ENCODE measurements around the gene VOPP1.

VOPP1 gene

DNA sequence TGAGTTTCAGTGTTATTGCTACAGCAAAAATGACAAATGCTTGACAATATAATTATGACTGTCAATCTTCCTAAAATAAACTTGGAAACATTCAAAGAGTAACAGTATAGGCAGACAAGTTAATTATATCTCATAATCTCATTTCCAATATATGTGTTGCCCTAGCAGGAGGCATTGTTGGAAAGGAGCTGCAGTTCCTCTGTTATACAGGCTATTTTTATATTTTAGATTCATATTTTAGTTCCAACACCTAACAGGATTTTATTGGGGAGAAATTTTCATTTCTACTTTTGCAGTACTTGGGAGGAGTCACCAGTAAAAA, 19.3 kb downstream of the VOPP1 start:
- DNase-seq = no peak

GRCh38 chr7:55552320-55553023, 19.8 kb downstream of the VOPP1 start:
- DNase-seq = peak; percentile 57

DNA sequence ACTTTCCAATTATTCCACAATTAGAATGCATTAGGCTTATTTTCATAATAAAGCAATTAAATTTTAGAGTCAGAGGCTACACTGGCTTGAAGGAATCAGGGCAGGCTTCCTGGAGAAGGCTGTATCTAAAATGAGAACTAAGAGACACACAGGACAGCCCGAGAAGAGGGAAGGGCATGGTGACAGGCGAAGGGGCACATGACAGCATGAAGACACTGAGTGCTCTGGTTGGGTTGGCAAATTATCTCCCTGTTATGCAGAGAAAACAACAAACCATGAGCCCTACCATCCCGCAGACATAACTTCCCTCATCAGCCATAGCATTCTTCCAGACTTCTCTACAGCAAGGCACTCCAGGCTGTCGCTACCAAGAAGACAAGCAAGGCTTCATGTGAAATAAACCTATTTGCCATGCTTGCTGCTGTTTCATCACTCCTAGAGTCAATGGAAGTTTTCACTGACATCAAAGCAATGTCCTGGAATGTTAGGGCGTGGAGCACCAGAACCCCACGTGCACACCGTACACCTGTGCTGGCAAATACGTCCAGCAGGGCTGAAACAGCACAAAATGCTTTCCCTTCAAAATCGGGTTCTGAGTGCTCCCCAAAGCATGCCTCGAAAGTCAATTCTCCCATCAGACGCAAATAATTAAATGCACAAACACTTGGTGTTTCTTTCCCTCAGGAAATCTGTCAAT, 21.3 kb downstream of the VOPP1 start:
- no peak for DNase-seq

DNA sequence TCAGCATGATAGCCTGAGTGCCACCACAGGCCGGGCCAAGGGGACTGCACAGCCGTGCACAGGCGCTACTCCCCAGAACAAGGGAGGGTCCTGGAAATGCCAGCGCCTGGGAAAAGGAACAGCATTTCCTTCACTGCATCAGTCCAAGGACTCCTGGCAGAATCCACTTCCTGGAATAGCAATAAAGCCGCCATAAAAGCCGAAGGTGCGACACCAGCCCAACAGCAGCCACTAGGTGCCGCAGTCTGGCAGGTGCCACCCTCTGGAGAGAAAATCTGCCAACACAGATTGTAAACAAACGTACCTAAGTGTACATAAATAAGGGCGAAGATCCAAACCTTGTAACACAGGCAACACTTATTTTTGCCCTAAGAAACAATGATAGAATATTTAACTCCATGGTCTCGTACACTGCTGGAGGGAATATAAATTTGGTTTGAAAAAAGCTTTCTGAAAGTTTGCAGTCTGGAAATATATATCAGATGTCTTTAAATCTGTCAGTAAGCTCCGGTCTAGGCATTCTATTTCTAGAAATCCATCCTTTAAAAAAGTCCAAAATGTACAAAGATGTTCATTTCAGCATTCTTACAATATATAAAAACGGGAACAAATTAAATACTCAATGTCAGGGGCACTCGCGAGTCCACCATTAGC, 22.2 kb downstream of the VOPP1 start:
- no peak for DNase-seq

GRCh38 chr7:55549457-55549856, 22.8 kb downstream of the VOPP1 start:
- no peak for DNase-seq

DNA sequence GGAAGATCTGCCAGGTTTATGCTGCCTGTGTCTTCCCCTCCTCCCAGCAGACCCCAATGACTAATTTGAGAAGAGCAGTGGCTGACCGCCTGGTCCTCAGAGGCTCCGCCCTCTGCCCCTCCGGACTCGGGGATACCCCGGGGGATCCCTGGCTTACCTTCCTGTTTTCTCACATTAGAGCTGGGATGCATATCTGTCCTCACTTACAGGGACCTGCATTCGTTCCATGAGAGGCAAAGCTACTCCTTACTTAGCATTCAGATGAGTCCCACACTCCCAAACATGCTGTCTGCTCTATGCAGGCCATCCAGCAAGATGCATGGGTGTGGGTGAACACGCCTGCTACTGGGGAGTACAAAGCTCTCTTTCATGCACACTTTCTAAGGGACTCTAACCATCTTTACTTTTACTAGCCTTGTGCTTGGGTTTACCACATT, 24.0 kb downstream of the VOPP1 start:
- no peak for DNase-seq

GRCh38 chr7:55546814-55547213, 25.5 kb downstream of the VOPP1 start:
- no peak for DNase-seq

DNA sequence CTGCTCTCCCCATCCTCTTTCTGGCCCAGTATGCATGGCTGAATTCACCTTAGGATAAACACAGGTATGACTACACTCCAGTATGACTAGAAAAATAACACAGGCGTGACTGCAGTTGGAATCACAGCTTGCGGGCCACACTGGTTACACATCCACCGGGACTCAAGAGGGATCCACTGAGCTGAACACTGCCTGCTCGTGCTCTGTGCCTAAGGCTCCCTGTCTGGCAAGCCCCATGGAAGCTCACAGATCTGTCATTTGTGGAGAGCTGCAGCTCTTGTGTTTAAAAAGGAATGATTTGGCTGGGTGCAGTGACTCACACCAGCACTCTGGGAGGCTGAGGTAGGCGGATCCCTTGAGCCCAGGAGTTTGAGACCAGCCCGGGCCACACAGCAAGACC, 26.8 kb downstream of the VOPP1 start:
- DNase-seq = no peak

DNA sequence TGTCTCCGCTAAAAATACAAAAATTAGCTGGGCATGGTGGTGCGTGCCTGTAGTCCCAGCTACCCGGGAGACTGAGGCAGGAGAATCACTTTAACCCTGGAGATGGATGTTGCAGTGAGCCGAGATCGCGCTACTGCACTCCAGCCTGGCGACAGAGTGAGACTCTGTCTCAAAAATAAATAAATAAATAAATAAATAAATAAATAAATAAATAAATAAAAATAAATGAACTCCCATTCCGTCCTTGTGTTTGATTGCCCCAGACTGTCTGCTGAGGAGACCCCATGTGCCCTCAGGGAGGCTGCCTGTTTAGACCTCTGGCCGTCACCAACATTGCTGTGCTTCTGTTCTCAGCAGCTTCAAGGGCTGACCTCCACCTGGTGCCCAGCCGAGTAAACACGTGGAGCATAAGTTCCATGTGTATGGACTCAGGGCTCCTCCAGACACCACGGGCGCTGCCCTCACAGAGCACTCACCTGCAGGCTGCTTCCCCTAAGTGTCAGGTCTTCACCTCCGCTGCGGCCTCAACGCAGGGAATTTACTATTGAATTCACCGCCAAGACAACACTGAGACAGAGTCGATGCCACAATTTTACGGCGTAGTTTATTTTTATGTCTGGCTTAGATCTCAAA, 32.0 kb downstream of the VOPP1 start:
- no peak for DNase-seq

DNA sequence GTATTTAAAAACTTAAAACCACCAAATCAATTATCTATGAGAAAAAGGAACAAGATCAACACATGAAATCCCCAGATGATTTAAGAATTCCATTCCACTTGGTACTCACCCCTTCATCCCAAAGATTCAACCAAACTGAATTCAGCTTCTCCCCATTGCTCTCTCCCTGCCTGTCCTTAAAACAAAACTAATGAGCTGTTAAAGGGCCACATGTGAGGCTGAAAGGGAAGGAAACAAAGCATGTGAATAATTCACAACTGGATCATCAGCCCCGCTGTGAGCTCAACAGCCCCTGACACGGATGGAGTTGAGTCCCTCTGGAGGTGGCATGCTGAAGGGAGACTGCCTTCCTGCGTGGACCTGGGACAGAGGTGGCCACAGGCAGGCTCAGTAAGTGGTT, 32.9 kb downstream of the VOPP1 start:
- DNase-seq = no peak

GRCh38 chr7:55538538-55538937, 33.8 kb downstream of the VOPP1 start:
- no peak for DNase-seq

DNA sequence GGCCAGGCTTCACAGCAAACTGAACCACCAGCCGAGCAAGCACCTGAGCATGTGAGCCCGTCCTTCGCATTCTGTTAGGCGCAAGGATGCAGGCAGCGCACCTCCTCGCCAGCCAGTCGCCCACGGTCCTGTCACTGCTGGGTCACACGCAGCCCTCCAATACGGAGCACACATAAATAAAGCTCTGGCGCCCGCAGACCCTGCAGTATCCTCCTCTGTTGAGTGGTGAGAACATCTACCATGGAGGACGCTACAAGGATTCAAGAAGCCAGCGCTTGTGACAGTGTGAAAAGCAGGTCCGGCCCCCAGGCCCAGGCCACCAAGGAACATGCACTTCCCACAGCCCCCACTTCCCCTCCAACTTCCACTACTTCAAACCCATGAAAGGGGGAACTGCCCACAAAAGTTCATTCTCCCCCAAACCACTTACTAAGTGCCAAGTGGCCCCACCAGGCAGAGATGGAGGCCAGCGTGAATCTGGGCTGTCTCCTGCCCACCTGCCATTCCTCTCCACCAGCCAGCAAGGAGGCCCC, 34.8 kb downstream of the VOPP1 start:
- no peak for DNase-seq

GRCh38 chr7:55536619-55537457, 35.5 kb downstream of the VOPP1 start:
- no peak for DNase-seq

GRCh38 chr7:55535617-55536016, 36.7 kb downstream of the VOPP1 start:
- no peak for DNase-seq

DNA sequence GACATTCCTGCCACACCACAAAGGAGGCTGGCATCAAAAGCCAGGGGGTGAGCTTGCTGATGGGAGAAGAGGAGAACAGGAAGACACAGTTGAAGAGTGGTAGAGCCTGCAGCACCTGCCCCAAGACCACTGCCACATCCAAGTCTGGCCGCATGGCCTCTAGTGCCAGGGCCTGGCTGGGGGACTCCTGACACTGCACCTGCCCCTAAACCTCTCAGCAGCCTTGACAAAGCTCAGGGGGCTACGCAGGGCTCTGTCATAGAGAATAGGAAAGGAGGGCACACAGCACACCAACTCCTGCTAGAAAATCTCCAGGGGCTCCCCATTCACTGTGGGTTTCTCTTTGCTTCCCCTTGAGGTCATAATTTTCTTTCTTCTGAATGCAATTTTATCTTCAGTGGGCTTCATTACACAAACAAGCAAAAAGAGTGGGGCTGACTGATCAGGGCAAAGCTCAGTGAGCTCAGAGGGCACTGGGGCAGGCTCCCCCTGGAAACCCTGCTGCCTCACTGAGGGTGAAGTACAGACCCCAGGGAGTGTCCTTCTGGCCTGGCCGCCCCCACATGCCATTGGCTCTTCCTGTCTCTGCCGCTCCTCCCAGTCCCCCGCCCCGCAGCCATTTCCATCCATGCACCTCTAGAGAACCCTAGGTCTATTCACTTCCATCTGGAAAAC, 37.2 kb downstream of the VOPP1 start:
- DNase-seq = no peak

DNA sequence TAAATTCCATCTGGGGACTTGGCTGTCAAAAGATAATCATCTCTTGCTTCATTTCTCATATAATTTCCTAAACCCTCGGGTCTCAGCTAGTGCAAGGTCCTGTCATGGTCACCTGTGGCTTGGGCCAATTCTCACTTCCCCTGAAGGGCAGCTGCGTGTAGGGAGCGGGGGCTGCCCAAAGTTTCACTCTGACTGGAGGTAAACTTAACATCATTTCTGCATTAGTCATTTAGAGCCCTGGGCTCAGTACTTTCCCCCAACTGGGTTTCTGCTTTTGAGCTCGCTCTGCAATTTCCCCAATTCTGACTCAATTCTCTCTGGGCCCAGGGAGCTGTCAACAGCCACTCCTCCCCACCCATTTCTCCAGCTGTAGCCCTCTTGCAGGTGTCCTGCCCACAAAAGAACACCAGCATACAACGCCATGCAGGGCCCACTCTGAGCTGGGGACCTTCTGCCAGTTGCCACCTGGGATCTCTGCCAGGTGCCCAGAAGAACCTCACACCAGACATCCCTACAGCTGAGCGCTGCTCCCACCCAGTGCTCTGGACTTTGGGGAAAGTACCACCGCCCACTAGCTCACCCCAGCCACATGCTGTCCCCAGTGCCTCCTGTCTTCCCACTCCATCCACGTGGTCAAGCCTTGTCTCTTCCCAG, 37.9 kb downstream of the VOPP1 start:
- DNase-seq = peak; percentile 50

DNA sequence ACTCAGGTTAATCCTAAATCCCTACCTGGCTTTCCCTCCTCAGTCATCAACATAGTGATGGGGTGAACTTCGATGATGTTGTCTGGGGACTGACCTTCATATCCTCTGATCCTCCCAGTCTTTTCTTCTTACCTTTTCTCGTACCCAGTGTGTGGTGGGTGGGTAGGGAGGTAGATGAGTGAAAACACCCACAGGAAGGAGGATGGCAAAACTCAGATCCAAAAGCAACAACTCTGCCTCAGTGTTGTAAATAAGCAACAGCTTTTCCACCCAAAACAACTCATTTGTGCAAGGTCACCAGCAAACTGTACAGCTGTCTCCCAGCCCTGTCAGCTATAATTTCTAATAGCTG, 38.6 kb downstream of the VOPP1 start:
- peak; percentile 55 for DNase-seq

DNA sequence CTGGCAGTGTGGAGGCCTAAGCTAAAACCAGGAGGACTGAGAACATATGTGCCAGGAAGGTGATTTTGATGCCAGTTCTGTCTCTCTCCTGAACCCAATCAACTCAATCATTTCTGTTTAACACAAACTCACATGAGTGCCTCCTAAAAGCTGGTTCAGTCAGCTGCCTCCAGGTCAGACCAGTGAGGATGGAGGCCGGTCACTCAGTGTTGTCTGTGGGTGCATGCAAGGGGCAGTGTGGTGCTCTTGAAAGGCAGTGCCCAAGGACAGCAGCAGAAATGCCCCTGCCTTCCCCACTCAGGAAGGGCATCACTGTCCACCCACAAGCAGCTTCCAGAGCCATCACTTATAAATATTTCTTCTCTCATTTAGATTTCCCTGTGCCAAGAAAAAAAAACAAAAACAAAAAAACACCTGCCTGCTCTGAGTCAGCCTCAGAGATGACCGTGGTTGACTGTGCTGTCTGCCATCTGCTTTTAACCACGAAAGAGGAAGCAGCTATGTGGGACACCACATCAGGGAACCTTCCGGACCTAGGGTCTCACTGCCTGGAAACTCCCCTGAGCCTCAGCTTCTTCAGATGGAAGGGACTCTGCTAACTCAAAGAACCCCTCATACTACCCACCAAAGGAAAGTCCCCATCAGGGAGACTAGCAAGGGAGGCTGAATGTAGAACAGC, 39.1 kb downstream of the VOPP1 start:
- DNase-seq = peak; percentile 71

DNA sequence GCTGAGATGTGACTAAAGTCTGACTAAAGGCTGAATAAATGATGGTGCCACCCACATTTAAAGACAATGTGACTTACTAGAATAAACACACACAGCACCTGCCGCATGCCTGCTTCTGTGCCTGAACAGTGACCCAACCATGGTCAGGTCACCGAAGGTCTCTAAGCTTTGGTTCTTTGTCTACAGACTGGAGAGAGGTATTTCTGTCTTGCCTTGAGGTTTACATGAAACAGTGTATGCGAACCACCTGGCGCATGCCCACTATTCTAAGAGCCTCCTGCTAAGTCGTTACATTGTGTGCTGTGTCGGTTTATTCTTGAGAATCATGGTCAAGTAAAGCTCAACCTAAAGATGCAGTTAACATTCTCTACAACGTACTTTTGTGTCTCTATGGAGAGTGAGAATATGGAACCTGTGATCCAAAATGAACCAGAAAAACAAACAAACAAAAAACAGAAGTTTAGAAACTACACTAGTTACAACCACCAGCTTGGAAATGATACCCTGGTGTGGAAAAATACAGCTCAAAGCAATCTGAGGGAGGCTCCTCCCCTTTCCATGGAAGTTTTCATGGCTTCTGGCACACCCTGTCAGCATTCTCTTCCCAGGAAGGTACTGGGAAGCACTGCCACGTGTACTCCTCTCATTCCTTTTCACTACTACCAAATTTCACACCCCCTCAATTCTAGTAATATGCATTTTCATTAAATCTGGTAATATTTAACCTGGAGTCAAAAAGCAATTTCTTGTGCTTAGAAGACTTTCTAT, 40.0 kb downstream of the VOPP1 start:
- no peak for DNase-seq

GRCh38 chr7:55531536-55531935, 40.8 kb downstream of the VOPP1 start:
- DNase-seq = no peak
